ENCODE data around the gene PMCH.
"Not testable (repeated sequence)": the region's sequence is repeated elsewhere in the genome, so short reads cannot be mapped to it uniquely, and the experiment has no call there.

Gene PMCH, protein sequence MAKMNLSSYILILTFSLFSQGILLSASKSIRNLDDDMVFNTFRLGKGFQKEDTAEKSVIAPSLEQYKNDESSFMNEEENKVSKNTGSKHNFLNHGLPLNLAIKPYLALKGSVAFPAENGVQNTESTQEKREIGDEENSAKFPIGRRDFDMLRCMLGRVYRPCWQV

DNA sequence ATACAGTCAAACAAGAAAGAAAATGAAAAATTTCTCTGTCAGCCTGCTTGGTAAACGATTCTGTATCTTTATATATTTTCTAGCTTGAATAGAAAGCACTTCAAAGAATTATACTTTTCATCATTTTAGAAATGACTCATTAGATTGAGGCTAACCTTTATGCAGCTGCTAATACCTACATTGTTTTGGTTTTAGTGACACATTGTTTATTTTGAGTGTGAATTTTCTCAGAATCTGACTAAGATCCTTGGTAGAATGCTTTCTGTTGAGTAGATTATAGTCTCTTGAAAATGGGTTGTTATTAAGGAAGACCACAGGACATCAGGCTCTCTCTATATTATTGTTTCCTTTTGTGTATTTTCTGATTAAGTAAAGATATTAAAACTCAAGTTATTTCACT, at the start of gene PMCH:
TSS of gene PMCH (minus strand) at position 45 of the 400 bp plus-strand sequence. CDS start 63 bp downstream, outside the sequence.
- DNase-seq (ENCODE audit: low read depth in 1 of 2, low spot score in 1 of 2), result no peak

DNA sequence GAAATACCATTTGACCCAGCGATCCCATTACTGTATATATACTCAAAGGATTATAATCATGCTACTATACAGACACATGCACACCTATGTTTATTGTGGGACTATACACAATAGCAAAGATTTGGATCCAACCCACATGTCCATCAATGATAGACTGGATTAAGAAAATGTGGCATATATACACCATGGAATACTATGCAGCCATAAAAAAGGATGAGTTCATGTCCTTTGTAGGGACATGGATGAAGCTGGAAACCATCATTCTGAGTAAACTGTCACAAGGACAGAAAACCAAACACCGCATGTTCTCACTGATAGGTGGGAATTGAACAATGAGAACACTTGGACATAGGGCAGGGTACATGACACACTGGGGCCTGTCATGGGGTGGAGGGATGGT, 43.2 kb upstream of the PMCH start:
- not testable (repeated sequence) for DNase-seq (ENCODE audit: low read depth in 1 of 2, low spot score in 1 of 2)

DNA sequence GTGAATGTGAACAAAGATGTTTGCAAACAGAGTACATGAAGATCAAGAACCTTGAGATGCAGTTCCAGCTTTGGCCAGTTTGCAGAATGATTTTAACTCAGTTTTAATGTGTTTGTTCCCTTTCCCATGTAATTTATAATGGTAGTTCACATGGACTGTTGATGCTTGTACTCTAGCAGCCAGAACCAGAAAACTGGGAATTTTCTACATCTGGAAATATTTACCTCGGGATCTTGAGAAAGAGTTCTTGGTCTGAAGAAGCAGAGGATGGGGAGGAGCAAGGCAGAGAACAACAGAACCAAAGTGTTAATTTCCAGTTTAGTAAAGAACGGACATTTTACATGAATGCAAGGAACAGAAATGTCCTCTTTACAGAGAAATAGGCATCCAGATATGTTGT, 37.0 kb upstream of the PMCH start:
- DNase-seq (ENCODE audit: low read depth in 1 of 2, low spot score in 1 of 2), result no peak

DNA sequence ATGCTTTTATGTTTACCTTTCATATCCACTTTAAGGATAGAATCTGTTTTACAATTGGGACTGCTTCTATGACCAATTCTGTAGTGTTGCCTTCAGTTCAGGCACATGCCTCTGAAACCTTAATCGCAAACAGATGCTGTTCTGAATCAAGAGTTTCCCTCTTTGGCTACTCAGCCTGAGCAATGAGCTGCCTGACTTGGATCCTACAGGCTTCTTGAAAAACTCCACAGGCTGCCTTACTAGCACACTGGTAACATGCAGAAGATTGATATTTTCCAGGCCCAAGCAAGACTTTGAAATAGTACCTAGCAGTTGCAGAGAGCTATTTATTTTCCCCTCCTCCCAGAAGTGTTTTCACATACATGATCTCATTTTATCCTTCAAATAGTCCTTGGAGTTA, 34.8 kb upstream of the PMCH start:
- DNase-seq (ENCODE audit: low read depth in 1 of 2, low spot score in 1 of 2), result no peak

DNA sequence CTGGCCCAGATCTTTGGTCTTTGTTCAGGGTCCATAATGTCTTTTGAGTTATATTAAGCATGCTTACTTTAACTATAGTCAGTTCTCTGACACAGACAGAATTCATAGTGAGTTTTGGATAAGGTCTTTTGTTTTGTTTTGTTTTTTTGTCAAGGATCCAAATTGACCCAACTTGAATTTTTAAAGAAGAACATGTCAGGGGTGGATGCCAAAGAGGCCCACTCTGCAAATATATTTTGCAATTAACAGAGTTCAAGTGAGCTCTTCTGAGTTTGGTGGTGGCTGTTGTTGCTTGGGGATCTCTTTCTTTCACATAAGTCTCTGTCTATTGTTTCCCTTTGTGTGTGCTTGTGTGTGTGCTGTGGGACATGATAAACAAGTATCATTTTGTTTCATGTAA, 34.4 kb upstream of the PMCH start:
- no peak for DNase-seq (ENCODE audit: low read depth in 1 of 2, low spot score in 1 of 2)

DNA sequence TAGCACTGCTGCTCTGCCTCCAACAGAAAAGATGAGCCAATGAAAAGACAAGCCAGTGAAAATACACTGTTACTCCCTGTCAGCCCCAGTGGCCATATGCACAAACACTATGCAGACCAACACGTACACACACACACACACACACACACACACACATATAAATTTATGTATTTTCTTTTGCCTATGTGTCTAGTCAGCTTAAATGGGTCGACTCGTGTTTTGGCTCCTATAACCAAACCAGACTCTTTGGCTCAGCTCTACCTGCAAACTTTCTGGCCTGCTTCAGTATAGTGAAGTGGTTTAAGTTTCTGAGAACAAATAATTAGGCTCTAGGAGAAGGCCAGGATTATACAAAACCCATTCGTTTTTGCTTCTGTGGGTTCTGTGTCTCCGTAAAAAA, 30.3 kb upstream of the PMCH start:
- DNase-seq (ENCODE audit: low read depth in 1 of 2, low spot score in 1 of 2), result no peak

DNA sequence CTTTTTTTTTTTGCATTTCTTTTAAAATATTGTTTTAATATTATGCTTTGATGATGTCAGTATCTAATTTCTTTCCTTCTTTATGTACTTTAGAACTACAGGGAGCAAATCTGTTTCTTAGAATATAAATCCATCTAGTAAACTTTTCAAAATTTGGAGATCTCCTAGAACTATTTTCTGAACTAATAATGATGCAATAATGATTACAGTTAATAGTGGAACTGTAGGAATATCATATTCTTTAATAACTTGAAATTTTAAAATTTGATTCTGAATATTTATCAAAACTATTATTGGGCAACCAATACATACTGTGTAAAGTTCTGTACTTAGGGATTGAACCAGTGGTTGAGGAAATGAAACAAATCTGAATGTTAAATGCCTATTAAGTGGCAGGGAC, 23.1 kb upstream of the PMCH start:
- DNase-seq (ENCODE audit: low read depth in 1 of 2, low spot score in 1 of 2), result no peak

DNA sequence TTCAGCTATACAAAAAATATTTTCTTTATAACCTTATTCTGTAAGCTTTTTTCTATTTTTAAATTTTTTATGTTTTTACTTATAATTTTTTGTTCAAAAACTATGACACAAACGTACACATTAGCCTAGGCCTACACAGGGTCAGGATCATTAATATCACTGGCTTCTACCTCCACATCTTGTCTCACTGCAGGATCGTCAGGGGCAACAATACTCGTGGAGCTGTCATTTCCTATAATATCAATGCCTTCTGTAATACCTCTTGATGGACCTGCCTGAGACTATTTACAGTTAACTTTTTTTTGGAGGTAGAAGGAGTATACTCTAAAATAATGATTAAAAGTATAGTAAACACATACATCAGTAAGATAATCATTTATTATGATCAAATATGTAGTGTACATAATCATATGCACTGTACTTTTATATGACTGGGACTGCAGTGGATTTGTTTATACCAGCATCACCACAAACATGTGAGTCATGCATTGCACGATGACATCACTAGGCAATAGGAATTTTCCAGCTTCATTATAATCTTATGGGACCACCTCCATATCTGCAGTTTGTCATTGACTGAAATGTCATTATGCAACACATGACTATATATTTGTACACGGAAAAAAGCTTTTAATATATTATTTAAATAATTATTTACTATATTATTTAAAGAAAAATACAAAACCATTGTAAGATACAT, 18.5 kb upstream of the PMCH start:
- no peak for DNase-seq (ENCODE audit: low read depth in 1 of 2, low spot score in 1 of 2)

DNA sequence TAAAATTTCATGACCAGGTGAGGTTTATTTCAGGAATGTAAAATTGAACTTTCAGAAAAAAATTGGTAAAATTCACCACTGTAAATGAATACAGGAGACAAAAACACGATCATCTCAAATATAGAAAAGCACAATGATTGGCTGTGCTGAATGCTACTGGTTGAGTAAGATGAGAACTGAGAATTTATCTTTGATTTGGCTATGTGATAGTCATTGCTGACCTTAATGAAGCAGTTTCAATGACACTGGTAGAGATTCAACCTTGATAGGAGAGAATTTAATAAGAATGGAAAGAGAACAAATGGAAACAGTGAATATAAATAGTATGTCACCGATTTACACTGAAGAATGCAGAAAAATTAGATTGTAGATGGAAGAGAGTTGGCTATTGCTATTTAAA, 6.4 kb upstream of the PMCH start:
- no peak for DNase-seq (ENCODE audit: low read depth in 1 of 2, low spot score in 1 of 2)

DNA sequence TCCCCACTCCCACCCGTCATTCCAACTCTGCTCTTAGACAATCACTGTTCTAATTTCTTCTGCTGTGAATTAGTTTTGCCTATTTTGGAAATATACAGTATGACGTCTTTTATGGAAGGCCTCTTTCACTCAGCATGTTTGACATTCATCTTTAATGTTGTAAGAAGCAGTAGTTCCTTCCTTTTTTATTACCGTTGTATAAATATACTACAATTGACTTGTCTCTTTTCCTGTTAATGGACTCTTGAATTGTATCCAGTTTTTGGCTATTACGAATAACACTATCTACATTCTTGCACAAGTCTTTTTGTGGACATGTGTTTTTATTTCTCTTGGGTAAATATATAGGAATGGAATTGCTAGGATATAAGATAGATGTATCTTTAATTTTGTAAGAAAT, 4.9 kb upstream of the PMCH start:
- no peak for DNase-seq (ENCODE audit: low read depth in 1 of 2, low spot score in 1 of 2)

DNA sequence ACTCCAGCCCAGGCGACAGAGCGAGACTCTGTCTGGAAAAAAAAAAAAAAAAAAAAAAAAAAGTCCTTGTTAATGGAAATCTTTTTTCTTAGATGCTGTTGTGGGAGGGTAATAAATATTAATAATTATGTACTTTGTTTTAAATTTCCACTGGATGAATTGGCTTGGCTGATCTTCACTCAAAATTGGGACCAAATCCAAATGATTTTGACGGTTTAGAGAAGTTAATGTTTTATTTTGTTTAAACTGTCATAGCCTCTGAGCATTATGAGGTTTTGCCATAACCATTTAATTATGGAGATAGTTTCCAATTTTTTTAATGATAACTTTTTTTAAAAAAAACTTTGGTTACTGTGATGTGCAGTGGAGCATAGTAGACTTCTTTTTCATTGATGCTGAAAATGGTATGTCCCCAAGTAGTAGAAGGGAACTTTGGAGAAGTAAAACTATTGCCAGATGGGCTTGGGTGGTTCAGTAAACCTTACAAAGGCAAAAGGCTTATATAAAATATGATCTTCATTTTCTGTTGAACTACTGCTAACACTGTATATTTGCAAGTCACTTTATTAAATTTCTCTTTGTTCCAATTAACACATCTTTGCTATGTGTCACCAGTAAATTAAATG, 3.9 kb upstream of the PMCH start:
- no peak for DNase-seq (ENCODE audit: low read depth in 1 of 2, low spot score in 1 of 2)

DNA sequence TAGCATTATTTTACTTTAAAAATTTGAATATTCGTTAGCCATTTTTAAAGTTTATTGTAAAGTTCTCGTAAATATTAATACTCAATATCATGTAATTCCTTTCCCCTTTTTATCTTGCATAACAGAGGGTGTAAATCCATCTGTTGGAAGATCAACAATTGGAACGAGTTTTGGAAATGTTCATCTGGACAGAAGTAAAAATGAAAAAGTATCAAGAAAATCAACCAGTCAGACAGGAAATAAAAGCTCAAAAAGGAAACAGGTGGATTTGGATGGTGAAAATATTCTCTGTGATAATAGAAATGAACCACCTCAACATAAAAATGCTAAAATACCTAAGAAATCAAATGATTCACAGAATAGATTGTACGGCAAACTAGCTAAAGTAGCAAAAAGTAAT, 1.8 kb downstream of the PMCH start:
- no peak for DNase-seq (ENCODE audit: low read depth in 1 of 2, low spot score in 1 of 2)

DNA sequence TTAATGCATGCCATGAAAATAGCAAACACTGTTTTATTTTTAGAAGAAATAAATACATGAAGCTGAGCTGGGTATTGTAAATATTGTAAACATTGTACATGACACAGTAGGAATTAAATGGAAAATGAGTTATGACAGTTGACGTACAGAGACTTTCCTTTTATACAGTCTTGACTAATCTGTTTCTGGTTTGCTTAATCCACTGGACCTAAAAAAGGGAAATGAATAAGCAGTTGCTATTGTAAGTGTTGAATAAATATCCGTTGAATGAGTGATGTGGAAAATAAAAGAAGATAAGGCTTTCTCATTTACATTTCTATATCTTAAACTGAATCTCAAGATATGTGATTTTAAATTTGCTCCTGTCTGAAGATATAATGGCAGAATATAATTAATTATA, 15.0 kb downstream of the PMCH start:
- DNase-seq (ENCODE audit: low read depth in 1 of 2, low spot score in 1 of 2), result no peak

DNA sequence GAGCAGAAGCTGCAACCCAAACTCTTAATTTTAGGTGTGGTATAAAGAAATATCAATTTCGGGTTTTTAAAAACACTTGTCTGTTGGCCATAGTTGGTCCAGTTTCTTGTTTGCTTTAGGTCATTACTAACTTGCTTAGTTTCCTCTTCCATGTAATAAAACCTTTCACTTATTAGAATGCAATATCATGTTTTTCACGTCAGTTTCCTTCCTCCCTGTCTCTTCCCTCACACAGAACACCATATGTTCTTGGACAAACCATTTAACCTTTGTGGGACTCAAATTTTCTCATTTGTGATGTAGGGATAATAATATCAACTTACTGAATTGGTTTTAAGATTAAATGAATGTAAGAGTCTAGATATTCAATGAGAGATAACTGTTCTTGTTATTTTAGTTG, 22.9 kb downstream of the PMCH start:
- DNase-seq (ENCODE audit: low read depth in 1 of 2, low spot score in 1 of 2), result no peak

DNA sequence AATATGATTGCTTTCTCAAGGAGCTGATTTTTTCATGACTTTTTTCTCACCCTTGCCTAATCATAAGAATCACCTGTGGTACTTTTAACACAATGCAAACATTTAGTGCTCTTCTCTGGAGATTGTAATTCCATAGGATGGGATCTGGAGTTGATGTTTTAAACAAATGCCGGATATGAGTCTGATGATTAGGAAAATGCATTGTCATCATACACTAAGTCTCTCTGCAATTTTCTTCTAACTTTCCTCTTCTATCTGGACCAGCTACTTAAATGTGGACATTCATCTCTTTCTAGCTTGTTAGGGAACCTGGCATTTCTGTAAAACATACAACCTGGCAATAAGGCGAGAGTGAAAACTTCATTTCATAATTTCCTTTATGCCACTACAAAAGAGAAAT, 23.5 kb downstream of the PMCH start:
- no peak for DNase-seq (ENCODE audit: low read depth in 1 of 2, low spot score in 1 of 2)

DNA sequence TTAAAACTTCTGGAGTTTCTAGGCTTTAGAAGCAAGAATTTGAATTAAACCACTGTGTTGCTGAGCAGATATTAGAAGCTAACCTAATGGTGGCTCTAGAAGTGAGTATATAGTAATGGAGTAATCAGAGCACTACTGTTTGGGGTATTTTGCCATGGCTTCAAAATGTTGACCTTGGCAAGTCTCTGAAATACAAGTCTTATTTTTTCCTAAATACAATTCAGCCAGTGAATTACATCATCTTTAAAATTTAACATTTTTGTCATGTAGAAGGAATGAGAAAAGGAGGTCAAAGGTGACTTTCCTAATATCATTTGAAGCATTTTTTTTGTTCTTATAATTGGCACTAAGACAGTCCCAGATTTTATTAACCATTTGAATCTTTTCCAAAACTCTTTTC, 25.2 kb downstream of the PMCH start:
- no peak for DNase-seq (ENCODE audit: low read depth in 1 of 2, low spot score in 1 of 2)

DNA sequence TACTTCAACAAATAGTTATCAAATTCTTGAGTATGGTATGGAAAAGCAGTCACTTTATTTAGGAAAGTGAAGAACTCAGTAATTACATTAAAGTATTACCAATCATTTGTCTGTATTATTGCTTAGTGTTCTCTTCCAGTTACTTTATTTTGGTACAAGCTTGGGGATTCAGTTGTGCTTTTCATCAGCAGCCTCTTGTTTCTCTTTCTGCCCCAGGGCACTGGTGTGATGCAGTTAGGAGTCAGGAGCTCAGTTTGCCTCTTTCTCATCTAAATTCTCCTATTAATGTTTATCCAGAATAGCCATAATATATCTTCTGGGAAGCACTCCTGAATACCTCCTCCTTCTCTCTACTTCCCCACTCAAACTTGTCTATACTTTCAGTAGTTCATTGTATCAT, 25.7 kb downstream of the PMCH start:
- no peak for DNase-seq (ENCODE audit: low read depth in 1 of 2, low spot score in 1 of 2)

DNA sequence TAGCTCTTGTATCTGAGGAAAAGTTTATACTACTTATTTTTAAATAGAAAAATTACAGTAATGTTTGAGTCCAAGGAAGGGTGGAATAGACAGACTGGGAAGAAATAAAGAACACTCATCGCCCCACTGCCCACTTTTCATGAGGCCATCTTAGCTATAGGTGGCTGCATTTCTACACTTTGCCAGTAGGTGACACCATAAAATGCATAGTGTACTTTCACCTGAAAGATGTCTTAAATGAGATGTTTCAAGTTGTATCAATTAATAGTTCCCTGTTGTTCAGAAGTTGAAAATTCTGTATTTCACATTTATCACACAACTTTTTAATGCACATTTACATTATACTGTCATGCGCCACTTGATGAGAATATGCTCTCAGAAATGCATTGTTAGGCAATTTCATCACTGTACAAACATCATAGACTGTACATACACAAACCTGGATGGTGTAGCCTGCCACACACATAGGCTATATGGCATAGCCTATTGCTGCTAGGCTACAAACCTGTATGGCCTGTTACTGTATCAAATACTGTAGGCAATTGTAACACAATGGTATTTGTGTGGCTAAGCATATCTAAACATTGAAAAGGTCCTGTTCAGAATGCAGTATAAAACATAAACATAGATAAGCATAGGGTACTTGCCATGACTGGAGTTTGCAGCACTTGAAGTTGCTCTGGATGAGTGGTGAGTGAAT, 27.6 kb downstream of the PMCH start:
- DNase-seq (ENCODE audit: low read depth in 1 of 2, low spot score in 1 of 2), result no peak

DNA sequence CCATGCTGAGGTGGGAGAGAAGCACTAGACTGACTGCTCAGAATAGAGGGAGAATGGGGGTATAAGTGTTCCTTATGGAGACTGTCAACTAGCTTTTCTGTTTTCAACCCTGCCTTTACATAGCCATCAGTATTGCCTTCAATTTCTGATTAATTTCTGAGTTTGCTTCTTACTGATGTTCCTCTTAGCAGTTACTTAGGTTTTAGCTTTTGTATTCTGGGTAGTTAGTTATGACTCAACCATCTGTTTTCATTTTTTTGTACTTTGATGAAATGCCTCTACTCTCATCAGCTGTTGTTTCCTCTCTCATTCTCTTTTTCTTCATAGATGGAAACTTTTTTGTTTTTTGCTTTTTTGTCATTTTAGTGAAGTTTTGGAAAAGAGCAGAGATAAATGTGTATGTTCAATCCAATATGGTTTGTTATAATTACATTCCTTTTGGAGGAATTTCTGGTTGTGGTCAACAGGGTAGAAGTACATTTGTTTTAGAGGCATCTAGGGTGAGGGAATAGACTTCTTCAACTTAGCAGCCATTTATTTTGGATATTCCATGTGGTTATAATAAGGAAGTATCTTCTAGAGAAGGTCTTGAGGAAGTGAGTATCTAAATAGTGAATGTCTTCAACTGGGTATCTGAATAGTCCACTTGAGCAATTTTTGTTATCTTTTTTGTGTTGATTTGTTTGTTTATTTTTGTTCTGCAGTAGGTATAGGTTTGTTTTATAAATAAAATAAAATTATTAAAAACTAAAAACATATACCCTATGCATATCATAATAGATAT, 29.6 kb downstream of the PMCH start:
- DNase-seq (ENCODE audit: low read depth in 1 of 2, low spot score in 1 of 2), result no peak

DNA sequence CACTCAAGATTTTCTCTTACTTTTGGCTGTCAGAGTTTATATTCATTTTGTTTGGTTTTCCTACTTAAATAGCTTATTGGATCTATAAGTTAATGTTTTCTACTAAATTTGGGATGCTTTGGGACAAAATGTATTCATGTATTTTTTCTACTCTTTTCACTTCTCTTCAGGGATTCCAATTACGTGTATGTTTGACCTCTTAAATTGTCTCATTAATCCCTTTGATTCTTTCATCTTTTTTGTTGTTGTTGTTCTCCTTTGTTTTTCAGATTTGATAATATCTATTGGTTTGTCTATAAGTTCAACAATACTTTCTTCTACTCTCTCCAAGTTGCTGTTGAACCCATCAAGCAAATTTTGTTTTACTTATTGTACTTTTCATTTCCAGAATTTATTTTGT, 34.2 kb downstream of the PMCH start:
- no peak for DNase-seq (ENCODE audit: low read depth in 1 of 2, low spot score in 1 of 2)

DNA sequence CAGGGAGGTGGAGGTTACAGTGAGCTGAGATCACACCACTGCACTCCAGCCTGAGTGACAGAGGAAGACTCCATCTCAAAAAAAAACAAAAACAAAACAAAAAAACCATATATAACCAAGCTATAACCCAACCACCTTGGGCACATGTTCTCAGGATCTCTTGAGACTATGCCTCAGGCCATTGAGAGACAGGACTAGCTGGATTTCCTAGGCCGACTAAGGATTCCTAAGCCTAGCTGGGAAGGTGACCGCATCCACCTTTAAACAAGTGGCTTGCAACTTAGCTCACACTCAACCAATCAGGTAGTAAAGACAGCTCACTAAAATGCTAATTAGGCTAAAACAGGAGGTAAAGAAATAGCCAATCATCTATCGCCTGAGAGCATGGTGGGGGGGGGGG, 42.4 kb downstream of the PMCH start:
- not testable (repeated sequence) for DNase-seq (ENCODE audit: low read depth in 1 of 2, low spot score in 1 of 2)
